Liver (tissue), 9 donors: ENCODE data around the gene TECPR1. TPM values are rescaled to one million over a fixed set of nuclear protein-coding genes. Genes with fewer than 3 reads are reported as not detected.
A peak's percentile ranks its signal among the peaks of the same experiment; 100 is the strongest.

Source experiments
- DNase-seq: peaks from one replicate; pipeline ENCODE4 v3.0.0-alpha.2; 2017; ENCODE audit warnings: low spot score
- H3K27ac ChIP-seq, 2 donors: one replicate each; pipeline ENCODE4 v1.7.0; 2013; ENCODE audit warnings: inconsistent platforms in 2 of 2, low read length in 2 of 2, control low read depth in 1 of 2, low read depth in 1 of 2, mild to moderate bottlenecking in 1 of 2
- H3K27me3 ChIP-seq, 4 donors: one replicate each; pipeline versions ENCODE4 v1.6.1 to v1.7.0; 2013; ENCODE audit warnings: low read length in 3 of 4, inconsistent platforms in 1 of 4, mild to moderate bottlenecking in 1 of 4, moderate library complexity in 1 of 4; ENCODE audit not compliant: control insufficient read depth in 4 of 4, insufficient read depth in 4 of 4
- H3K36me3 ChIP-seq, 4 donors: one replicate each; pipeline versions ENCODE4 v1.6.1 to v1.7.0; 2013; ENCODE audit warnings: low read length in 3 of 4, mild to moderate bottlenecking in 3 of 4, low read depth in 1 of 4, moderate library complexity in 1 of 4; ENCODE audit not compliant: control insufficient read depth in 4 of 4, insufficient read depth in 3 of 4
- H3K4me1 ChIP-seq, 4 donors: one replicate each; pipeline versions ENCODE4 v1.6.1 to v1.7.0; 2013; ENCODE audit warnings: low read length in 3 of 4, mild to moderate bottlenecking in 3 of 4, moderate library complexity in 1 of 4; ENCODE audit not compliant: control insufficient read depth in 4 of 4, insufficient read depth in 4 of 4
- H3K4me3 ChIP-seq, 3 donors: one replicate each; pipeline versions ENCODE4 v1.6.1 to v1.7.0; 2013; ENCODE audit warnings: low read length in 3 of 3, control low read depth in 1 of 3, low read depth in 1 of 3, mild to moderate bottlenecking in 1 of 3
- H3K9ac ChIP-seq, 2 donors: one replicate each; pipeline ENCODE4 v1.7.0; 2013; ENCODE audit warnings: low read length in 2 of 2, mild to moderate bottlenecking in 2 of 2, moderate library complexity in 2 of 2, control low read depth in 1 of 2, low read depth in 1 of 2
- H3K9me3 ChIP-seq, 4 donors: one replicate each; pipeline versions ENCODE4 v1.6.1 to v1.7.0; 2013; ENCODE audit warnings: low read length in 3 of 4; ENCODE audit not compliant: control insufficient read depth in 4 of 4
- EGR1 ChIP-seq, 2 donors: IDR thresholded peaks; 2 replicates each; pipeline ENCODE4 v1.6.1; 2016 to 2018; ENCODE audit warnings: antibody characterized with exemption in 2 of 2, low read depth in 2 of 2
- FOXA1 ChIP-seq: IDR thresholded peaks from 2 replicates; pipeline ENCODE4 v1.6.1; 2016; ENCODE audit warnings: antibody characterized with exemption
- FOXA2 ChIP-seq: IDR thresholded peaks from 2 replicates; pipeline ENCODE4 v1.6.1; 2016; ENCODE audit warnings: antibody characterized with exemption
- GABPA ChIP-seq, 2 donors: IDR thresholded peaks in 1 of 2; conservative IDR thresholded peaks in 1 of 2; 2 replicates each; pipeline ENCODE4 v1.6.1; 2016; ENCODE audit warnings: antibody characterized with exemption in 2 of 2, mild to moderate bottlenecking in 1 of 2, moderate library complexity in 1 of 2
- HNF4A ChIP-seq, 2 donors: conservative IDR thresholded peaks; 2 replicates each; pipeline ENCODE4 v1.6.1; 2016; ENCODE audit warnings: antibody characterized with exemption in 2 of 2, mild to moderate bottlenecking in 2 of 2
- HNF4G ChIP-seq: IDR thresholded peaks from 2 replicates; pipeline ENCODE4 v1.6.1; 2016; ENCODE audit warnings: antibody characterized with exemption
- JUND ChIP-seq, 2 donors: IDR thresholded peaks; 2 replicates each; pipeline ENCODE4 v1.6.1; 2016; ENCODE audit warnings: antibody characterized with exemption in 2 of 2
- NR2F2 ChIP-seq: IDR thresholded peaks from 2 replicates; pipeline ENCODE4 v1.6.1; 2016; ENCODE audit warnings: antibody characterized with exemption
- RAD21 ChIP-seq, 2 donors: IDR thresholded peaks; 2 replicates each; pipeline ENCODE4 v1.6.1; 2016; ENCODE audit warnings: antibody characterized with exemption in 2 of 2, mild to moderate bottlenecking in 2 of 2
- RXRA ChIP-seq, 2 donors: IDR thresholded peaks; 2 replicates each; pipeline ENCODE4 v1.6.1; 2017 to 2018; ENCODE audit warnings: antibody characterized with exemption in 2 of 2, mild to moderate bottlenecking in 1 of 2
- SP1 ChIP-seq: IDR thresholded peaks from 2 replicates; pipeline ENCODE4 v1.6.1; 2018; ENCODE audit warnings: antibody characterized with exemption, mild to moderate bottlenecking
- TAF1 ChIP-seq: conservative IDR thresholded peaks from 2 replicates; pipeline ENCODE4 v1.6.1; 2016; ENCODE audit warnings: antibody characterized with exemption, mild to moderate bottlenecking
- YY1 ChIP-seq: IDR thresholded peaks from 2 replicates; pipeline ENCODE4 v1.6.1; 2016; ENCODE audit warnings: antibody characterized with exemption, mild to moderate bottlenecking
- WGBS: extraction: QIAGEN DNeasy Blood & Tissue Kit; methylation state at CpG from one replicate; pipeline ENCODE4 v1.1.7; 2013; 5-methylcytosine and 5-hydroxymethylcytosine counted together
- polyA plus RNA-seq, 2 donors: library from polyadenylated mRNA; stranded (reverse) in 1 of 2; unstranded in 1 of 2; fragments of 200-250 nt in 1 of 2; fragments of >200 nt in 1 of 2; fragmentation: Nextera tagmentation in 1 of 2; extraction: Ambion mirVana in 1 of 2; gene quantifications; one replicate each; pipeline versions ENCODE4 v1.2.1 to v1.2.3, GENCODE V29; 2013 to 2015
- total RNA-seq, 2 donors: library from RNA; depleted of rRNA; stranded (reverse); fragments of >200 nt; gene quantifications; one replicate each; pipeline ENCODE4 v1.2.3, GENCODE V29; 2014
- TF ChIP-seq, protein P1 (sequence below): fragments of 150-350 bp; IDR thresholded peaks from 2 replicates; pipeline ENCODE4 v1.5.1; 2017; ENCODE audit warnings: improper control_type of control experiment, low read depth, low read length; ENCODE audit not compliant: missing input control
- TF ChIP-seq, protein P2 (sequence below): IDR thresholded peaks from 2 replicates; pipeline ENCODE4 v1.6.1; 2016; ENCODE audit warnings: antibody characterized with exemption
- TF ChIP-seq, protein P3 (sequence below): IDR thresholded peaks from 2 replicates; pipeline ENCODE4 v1.6.1; 2016; ENCODE audit warnings: antibody characterized with exemption
- TF ChIP-seq, protein P4 (sequence below): IDR thresholded peaks from 2 replicates; pipeline ENCODE4 v1.6.1; 2016; ENCODE audit warnings: antibody characterized with exemption, mild to moderate bottlenecking
- TF ChIP-seq, protein P5 (sequence below): IDR thresholded peaks from 2 replicates; pipeline ENCODE4 v1.6.1; 2016; ENCODE audit warnings: antibody characterized with exemption
- donor health status: healthy.
- donor health status: healthy.
- donor health status: healthy.
- donor health status: healthy.
- donor health status: healthy.

Gene TECPR1
- total and polyA plus RNA-seq, 4 donors: 3.3 to 16.3 (median 7.8) TPM

DNA sequence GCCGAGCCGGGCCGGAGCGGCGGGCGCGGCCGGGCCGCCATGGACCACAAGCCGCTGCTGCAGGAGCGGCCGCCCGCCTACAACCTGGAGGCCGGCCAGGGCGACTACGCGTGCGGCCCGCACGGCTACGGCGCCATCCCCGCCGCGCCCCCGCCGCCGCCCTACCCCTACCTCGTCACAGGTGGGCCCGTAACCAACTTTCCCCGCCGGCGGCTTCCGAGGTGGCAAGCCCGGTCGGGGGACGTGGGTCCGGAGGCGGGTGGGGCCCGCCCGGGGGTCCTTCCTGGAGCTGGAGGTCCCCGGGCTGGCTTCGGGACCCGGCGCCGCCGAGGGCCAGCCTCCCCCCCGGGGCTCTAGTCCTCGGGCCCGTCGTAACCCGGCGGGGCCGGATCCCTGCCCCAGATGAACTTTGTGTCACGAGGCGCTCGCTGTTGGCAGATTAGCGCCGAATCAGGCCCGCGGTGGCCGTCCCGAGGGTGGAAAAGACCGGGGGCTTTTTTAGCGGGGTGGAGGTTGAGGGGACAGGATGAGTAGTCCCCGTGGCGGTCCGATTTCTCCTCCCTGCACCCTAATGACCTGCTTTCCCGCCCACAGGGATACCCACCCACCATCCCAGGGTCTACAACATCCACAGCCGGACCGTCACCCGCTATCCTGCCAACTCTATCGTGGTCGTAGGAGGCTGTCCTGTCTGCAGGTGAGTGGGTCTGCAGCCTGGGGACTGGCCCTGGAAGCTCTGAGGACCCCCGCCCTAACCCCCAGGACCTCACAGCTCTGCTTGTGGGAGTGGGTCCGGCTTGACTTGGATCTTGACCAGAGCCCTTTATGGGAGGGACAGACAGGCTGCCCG, 29.9 kb upstream of the TECPR1 start:
- DNase-seq: peak; percentile 56
- H3K27me3 ChIP-seq: no peaks in the 10 kb centered on the region
- peak overlapping the region; percentile 33 to 88 (median 74) for H3K4me3 ChIP-seq
- H3K9me3 ChIP-seq: no peaks in the 10 kb centered on the region
- H3K4me1 ChIP-seq: peaks cover 31 to 58% (median 49%) of the 10 kb centered on the region in 4 donors
- 1% methylated on average over 77 of the region's 77 CpGs for WGBS
- H3K36me3 ChIP-seq: peaks cover 0 to 1% (median 0%) of the 10 kb centered on the region in 4 donors
- H3K9ac ChIP-seq: peak overlapping the region; percentile 90 to 95
- peak overlapping the region; percentile 83 to 87 for H3K27ac ChIP-seq
- TF ChIP-seq JUND (IDR thresholded peaks at IDR 0.05) (no peak), RXRA (IDR thresholded peaks at IDR 0.05) (peak in 1 of 2 donors; percentile 21)

DNA sequence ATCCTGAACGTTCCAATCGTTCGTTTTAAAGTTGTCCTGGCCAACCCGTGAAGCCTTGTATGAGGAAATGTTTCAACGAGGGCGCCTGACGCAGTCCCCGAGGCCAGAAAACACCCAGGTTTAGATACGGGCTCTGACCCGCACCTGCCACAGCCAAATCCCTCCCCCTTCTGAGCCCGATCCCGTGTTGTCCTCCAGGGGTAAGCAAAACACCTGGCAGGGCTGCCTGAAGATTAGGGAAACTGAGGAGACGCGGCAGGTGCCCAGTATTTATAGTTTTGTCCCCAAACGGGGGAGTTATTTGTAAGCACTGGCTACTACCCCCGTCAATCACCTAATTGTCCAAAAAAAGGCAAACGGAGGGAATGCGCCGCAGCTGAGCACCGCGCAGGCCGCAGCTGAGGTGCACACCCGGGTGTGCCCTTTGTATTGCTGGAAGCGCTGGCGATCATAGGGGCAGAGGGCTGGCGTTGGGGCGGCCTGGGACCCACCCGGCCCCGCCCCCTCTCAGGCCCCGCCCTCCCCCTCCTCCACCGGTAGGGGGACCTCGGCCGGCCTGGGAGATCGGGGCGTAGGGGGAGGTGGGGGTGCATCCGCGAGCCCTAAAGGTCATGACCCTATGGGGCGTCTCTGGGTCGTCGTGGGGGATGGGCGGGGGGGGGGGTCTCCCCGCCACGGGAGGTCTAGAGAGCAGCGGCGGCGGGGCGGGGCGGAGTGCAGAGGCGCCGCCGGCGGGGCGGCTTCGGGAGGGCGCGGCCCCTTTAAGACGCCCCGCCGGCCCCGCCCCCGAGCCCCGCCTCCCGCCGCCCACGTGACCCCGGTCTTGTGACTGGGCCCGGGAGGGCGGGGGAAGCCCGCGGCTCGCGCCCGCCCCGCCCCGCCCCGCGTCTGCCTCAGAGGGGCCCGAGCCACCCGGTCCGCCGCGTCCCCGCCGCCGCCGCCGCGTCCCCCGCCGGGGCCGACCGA, 29.0 kb upstream of the TECPR1 start, which contains the start of gene BRI3:
Gene BRI3, plus strand, starts transcription at position 896 of the 966 bp plus-strand sequence. CDS start 110 bp downstream, outside the sequence.
- TF ChIP-seq HNF4A (conservative IDR thresholded peaks at IDR 0.05): peak; percentile 60 to 73
- TF ChIP-seq, protein P1, sequence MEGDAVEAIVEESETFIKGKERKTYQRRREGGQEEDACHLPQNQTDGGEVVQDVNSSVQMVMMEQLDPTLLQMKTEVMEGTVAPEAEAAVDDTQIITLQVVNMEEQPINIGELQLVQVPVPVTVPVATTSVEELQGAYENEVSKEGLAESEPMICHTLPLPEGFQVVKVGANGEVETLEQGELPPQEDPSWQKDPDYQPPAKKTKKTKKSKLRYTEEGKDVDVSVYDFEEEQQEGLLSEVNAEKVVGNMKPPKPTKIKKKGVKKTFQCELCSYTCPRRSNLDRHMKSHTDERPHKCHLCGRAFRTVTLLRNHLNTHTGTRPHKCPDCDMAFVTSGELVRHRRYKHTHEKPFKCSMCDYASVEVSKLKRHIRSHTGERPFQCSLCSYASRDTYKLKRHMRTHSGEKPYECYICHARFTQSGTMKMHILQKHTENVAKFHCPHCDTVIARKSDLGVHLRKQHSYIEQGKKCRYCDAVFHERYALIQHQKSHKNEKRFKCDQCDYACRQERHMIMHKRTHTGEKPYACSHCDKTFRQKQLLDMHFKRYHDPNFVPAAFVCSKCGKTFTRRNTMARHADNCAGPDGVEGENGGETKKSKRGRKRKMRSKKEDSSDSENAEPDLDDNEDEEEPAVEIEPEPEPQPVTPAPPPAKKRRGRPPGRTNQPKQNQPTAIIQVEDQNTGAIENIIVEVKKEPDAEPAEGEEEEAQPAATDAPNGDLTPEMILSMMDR: peak; percentile 14
- TF ChIP-seq RAD21 (IDR thresholded peaks at IDR 0.05): no peak
- TF ChIP-seq FOXA1: no peak
- TF ChIP-seq EGR1 (IDR thresholded peaks at IDR 0.05; ENCODE audit: low read depth in 2 of 2): peak in 1 of 2 donors; percentile 4
- TF ChIP-seq NR2F2: no peak
- peak; percentile 51 to 79 for TF ChIP-seq RXRA (IDR thresholded peaks at IDR 0.05)
- TF ChIP-seq, protein P2, sequence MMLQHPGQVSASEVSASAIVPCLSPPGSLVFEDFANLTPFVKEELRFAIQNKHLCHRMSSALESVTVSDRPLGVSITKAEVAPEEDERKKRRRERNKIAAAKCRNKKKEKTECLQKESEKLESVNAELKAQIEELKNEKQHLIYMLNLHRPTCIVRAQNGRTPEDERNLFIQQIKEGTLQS: no peak
- peak; percentile 90 for TF ChIP-seq TAF1
- TF ChIP-seq YY1: peak; percentile 77
- TF ChIP-seq JUND (IDR thresholded peaks at IDR 0.05): peak in 1 of 2 donors; percentile 47
- peak; percentile 40 for TF ChIP-seq HNF4G
- TF ChIP-seq SP1: peak; percentile 85
- TF ChIP-seq FOXA2: no peak
- TF ChIP-seq, protein P3, sequence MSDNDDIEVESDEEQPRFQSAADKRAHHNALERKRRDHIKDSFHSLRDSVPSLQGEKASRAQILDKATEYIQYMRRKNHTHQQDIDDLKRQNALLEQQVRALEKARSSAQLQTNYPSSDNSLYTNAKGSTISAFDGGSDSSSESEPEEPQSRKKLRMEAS: peak; percentile 32
- TF ChIP-seq GABPA (IDR thresholded peaks at IDR 0.05 in 1 of 2, conservative IDR thresholded peaks at IDR 0.05 in 1 of 2): no peak
- TF ChIP-seq, protein P4, sequence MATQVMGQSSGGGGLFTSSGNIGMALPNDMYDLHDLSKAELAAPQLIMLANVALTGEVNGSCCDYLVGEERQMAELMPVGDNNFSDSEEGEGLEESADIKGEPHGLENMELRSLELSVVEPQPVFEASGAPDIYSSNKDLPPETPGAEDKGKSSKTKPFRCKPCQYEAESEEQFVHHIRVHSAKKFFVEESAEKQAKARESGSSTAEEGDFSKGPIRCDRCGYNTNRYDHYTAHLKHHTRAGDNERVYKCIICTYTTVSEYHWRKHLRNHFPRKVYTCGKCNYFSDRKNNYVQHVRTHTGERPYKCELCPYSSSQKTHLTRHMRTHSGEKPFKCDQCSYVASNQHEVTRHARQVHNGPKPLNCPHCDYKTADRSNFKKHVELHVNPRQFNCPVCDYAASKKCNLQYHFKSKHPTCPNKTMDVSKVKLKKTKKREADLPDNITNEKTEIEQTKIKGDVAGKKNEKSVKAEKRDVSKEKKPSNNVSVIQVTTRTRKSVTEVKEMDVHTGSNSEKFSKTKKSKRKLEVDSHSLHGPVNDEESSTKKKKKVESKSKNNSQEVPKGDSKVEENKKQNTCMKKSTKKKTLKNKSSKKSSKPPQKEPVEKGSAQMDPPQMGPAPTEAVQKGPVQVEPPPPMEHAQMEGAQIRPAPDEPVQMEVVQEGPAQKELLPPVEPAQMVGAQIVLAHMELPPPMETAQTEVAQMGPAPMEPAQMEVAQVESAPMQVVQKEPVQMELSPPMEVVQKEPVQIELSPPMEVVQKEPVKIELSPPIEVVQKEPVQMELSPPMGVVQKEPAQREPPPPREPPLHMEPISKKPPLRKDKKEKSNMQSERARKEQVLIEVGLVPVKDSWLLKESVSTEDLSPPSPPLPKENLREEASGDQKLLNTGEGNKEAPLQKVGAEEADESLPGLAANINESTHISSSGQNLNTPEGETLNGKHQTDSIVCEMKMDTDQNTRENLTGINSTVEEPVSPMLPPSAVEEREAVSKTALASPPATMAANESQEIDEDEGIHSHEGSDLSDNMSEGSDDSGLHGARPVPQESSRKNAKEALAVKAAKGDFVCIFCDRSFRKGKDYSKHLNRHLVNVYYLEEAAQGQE: peak; percentile 85
- TF ChIP-seq, protein P5, sequence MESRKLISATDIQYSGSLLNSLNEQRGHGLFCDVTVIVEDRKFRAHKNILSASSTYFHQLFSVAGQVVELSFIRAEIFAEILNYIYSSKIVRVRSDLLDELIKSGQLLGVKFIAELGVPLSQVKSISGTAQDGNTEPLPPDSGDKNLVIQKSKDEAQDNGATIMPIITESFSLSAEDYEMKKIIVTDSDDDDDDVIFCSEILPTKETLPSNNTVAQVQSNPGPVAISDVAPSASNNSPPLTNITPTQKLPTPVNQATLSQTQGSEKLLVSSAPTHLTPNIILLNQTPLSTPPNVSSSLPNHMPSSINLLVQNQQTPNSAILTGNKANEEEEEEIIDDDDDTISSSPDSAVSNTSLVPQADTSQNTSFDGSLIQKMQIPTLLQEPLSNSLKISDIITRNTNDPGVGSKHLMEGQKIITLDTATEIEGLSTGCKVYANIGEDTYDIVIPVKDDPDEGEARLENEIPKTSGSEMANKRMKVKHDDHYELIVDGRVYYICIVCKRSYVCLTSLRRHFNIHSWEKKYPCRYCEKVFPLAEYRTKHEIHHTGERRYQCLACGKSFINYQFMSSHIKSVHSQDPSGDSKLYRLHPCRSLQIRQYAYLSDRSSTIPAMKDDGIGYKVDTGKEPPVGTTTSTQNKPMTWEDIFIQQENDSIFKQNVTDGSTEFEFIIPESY: peak; percentile 27
- under 1% methylated on average over 92 of the region's 92 CpGs for WGBS
- H3K9ac ChIP-seq: peak within 1 kb of the TSS; percentile 90 to 95
- no peaks in the 10 kb centered on the region for H3K27me3 ChIP-seq
- DNase-seq: peak; percentile 99
- H3K4me1 ChIP-seq: peaks cover 26 to 54% (median 48%) of the 10 kb centered on the region in 4 donors
- H3K27ac ChIP-seq: peak within 1 kb of the TSS; percentile 94 to 99
- H3K36me3 ChIP-seq: no peaks in the 10 kb centered on the region
- H3K4me3 ChIP-seq: peak within 1 kb of the TSS; percentile 33 to 88 (median 74)
- no peaks in the 10 kb centered on the region for H3K9me3 ChIP-seq
